Type B pancreatic cell (in vitro differentiated cells): ENCODE data around the gene RBP5. TPM values are rescaled to one million over a fixed set of nuclear protein-coding genes. Genes with fewer than 3 reads are reported as not detected.

Source experiments
- DNase-seq: peaks from one replicate; pipeline ENCODE4 v3.0.0; 2021; ENCODE audit warnings: mixed read lengths; ENCODE audit not compliant: unreplicated experiment; ENCODE audit errors: extremely low spot score
- H3K27ac Mint-ChIP-seq: 2 replicates; pipeline ENCODE4 v1.8.0; 2021; ENCODE audit warnings: mild to moderate bottlenecking, mixed read lengths
- H3K27me3 Mint-ChIP-seq: 2 replicates; pipeline ENCODE4 v1.8.0; 2021; ENCODE audit warnings: mixed read lengths
- H3K36me3 Mint-ChIP-seq: 2 replicates; pipeline ENCODE4 v1.8.0; 2021; ENCODE audit warnings: mixed read lengths
- H3K4me1 Mint-ChIP-seq: one replicate; pipeline ENCODE4 v1.8.0; 2021; ENCODE audit warnings: mixed read lengths; ENCODE audit not compliant: unreplicated experiment
- H3K4me3 Mint-ChIP-seq: 2 replicates; pipeline ENCODE4 v1.8.0; 2021; ENCODE audit warnings: mild to moderate bottlenecking, mixed read lengths
- H3K9me3 Mint-ChIP-seq: 2 replicates; pipeline ENCODE4 v1.8.0; 2021; ENCODE audit warnings: mixed read lengths
- CTCF ChIP-seq: fragments of 200-600 bp; sonication (generic); conservative IDR thresholded peaks from 2 replicates; pipeline ENCODE4 v1.5.0; 2021; ENCODE audit warnings: antibody characterized with exemption, mild to moderate bottlenecking
- total RNA-seq: library from RNA; stranded (reverse); gene quantifications from 2 replicates; pipeline ENCODE4 v1.2.1, GENCODE V29; 2021; ENCODE audit warnings: low replicate concordance

Gene RBP5
- total RNA-seq, 1 donor from 2014 or later: 1.0 TPM

- TF ChIP-seq CTCF: no peak
- no peak overlapping the region for H3K4me3 Mint-ChIP-seq
Measured at GRCh38 chr12:7100239-7100638, 28.4 kb downstream of the RBP5 start.

GRCh38 chr12:7099290-7099996, 29.2 kb downstream of the RBP5 start:
- peaks cover 25% of the 10 kb centered on the region for H3K36me3 Mint-ChIP-seq
- no peak for TF ChIP-seq CTCF
- H3K9me3 Mint-ChIP-seq: no peaks in the 10 kb centered on the region
- no peaks in the 10 kb centered on the region for H3K4me1 Mint-ChIP-seq
- H3K4me3 Mint-ChIP-seq: no peak overlapping the region
- no peak overlapping the region for H3K27ac Mint-ChIP-seq
- DNase-seq: no peak
- H3K27me3 Mint-ChIP-seq: peaks cover 3% of the 10 kb centered on the region

More at GRCh38 chr12:7100239-7100638, 28.4 kb downstream of the RBP5 start:
- H3K9me3 Mint-ChIP-seq: no peaks in the 10 kb centered on the region
- no peaks in the 10 kb centered on the region for H3K4me1 Mint-ChIP-seq
- H3K36me3 Mint-ChIP-seq: peaks cover 25% of the 10 kb centered on the region
- H3K27me3 Mint-ChIP-seq: no peaks in the 10 kb centered on the region
- no peak for DNase-seq
- H3K27ac Mint-ChIP-seq: no peak overlapping the region

- peaks cover 14% of the 10 kb centered on the region for H3K36me3 Mint-ChIP-seq
- H3K27me3 Mint-ChIP-seq: peaks cover 7% of the 10 kb centered on the region
- peaks cover 5% of the 10 kb centered on the region for H3K4me1 Mint-ChIP-seq
- H3K4me3 Mint-ChIP-seq: no peak overlapping the region
- DNase-seq: no peak
- H3K9me3 Mint-ChIP-seq: no peaks in the 10 kb centered on the region
- no peak overlapping the region for H3K27ac Mint-ChIP-seq
- no peak for TF ChIP-seq CTCF
Measured at GRCh38 chr12:7096979-7097378, 31.7 kb downstream of the RBP5 start.

GRCh38 chr12:7096006-7096932, 32.4 kb downstream of the RBP5 start:
- H3K27ac Mint-ChIP-seq: no peak overlapping the region
- no peak for TF ChIP-seq CTCF
- H3K36me3 Mint-ChIP-seq: peaks cover 13% of the 10 kb centered on the region
- no peak overlapping the region for H3K4me3 Mint-ChIP-seq
- H3K4me1 Mint-ChIP-seq: peaks cover 5% of the 10 kb centered on the region
- H3K27me3 Mint-ChIP-seq: peaks cover 7% of the 10 kb centered on the region
- no peak for DNase-seq
- H3K9me3 Mint-ChIP-seq: no peaks in the 10 kb centered on the region

- Mint-ChIP-seq H3K27me3 (peaks cover 17% of the 10 kb centered on the region), H3K36me3 (peaks cover 7% of the 10 kb centered on the region), H3K4me3 (no peak overlapping the region), H3K9me3 (no peaks in the 10 kb centered on the region), H3K4me1 (peaks cover 10% of the 10 kb centered on the region), H3K27ac (no peak overlapping the region)
- DNase-seq: no peak
- TF ChIP-seq CTCF: no peak
Measured at GRCh38 chr12:7093892-7094291, 34.8 kb downstream of the RBP5 start.
